COLO668 (cell line): ENCODE measurements around the gene RAB27B.

ENCODE experiments used
- DNase-seq: peaks from one replicate; lab custom pipeline; 2025; ENCODE audit not compliant: unreplicated experiment; lab: John Stamatoyannopoulos, UW

Gene RAB27B

GRCh38 chr18:54906331-54907185 lies 78.3 kb downstream of the RAB27B start:
- no peak for DNase-seq

- DNase-seq, result no peak
Measured at GRCh38 chr18:54909538-54909937, 81.3 kb downstream of the RAB27B start.

DNA sequence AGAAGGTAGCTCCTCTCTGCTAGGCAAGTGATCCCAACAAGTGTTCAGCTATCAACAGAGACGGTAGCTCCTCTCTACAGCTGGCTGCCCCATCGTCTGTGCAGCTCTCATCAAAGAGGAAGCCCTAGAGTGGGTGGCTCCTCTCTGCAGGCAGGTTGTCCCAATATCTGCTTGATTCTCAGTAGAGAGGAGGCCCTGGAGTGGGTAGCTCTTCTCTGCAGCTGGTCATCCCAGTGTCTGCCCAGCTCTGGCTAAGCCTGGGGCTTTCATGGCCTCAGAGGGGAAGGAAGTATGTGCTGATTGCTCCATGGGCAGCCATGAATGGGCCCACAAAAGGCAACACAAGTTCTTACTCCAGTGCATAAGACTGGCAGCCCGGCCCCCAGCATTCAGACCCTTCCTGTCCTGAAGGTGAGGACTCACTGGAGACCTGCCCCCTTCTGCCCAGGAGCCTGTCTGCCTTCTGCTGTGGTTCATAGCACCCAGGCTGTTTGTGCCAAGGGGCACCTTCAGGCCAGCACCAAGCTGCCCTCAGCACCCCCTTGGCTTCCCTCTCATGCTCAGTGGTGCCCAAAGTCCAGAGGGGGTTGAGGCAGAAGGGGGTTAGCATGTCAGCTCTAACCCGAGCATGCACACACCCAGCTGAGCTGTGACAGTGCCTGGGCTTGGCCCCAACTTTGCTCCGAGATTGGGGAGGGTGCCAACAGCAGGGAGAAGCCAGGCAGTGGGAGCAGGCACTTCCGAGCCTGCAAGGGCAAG lies 82.1 kb downstream of the RAB27B start:
- no peak for DNase-seq

GRCh38 chr18:54911551-54911950 lies 83.3 kb downstream of the RAB27B start:
- DNase-seq, result no peak

DNA sequence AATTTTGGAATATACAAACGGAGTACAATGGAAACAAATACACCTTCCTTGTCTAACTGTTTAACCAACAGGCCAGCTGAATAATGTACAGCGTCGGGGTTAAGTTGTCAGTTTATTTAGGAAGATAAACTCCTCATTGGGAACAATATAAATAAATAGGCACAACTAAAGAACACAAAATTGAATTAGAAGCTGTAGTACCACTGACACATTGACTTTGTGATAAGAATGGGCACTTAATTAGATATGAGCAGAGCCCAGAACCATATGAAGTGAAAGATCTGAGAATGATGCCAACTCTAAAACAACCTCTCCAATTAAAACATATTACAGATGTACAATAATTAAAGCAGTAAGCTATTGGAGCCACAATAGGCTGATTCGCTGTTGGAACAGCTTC lies 86.5 kb downstream of the RAB27B start:
- DNase-seq, result no peak

DNA sequence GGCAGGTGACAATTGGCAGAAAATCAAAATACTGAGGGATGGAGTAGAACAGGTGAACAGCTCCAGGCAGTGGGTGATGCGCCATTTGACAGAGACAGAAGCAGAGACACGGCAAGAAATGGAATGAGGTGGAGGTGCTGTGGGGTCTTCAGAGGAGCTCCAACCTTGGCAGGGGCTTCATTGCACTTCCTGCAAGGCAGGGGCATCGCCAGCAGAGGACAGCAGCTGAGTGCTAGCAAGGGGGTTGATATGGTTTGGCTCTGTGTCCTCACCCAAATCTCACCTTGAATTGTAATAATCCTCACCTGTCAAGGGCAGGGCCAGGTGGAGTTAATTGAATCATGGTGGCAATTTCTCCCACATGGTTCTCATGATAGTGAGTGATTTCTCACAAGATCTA lies 88.2 kb downstream of the RAB27B start:
- DNase-seq, result no peak

- no peak for DNase-seq
Measured at GRCh38 chr18:54918060-54918459, 89.8 kb downstream of the RAB27B start.

DNA sequence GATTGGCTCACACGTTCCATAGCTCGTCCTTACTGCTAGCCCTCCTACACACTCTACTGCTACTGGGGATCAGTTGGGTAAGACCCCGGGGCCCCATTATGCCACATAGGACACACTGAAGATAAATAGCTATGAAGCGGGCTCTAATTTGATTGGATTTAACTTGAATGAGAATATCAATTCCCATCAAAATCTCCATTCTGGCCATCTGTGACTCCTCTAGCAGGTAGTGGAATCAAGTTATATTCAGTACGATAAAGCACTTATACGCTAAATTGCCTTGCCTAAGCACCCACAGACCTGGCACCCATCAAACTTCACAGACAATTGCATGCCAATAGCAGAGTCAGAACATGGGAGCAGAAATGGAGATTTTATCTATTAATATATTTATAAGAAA lies 91.1 kb downstream of the RAB27B start:
- DNase-seq, result no peak

DNA sequence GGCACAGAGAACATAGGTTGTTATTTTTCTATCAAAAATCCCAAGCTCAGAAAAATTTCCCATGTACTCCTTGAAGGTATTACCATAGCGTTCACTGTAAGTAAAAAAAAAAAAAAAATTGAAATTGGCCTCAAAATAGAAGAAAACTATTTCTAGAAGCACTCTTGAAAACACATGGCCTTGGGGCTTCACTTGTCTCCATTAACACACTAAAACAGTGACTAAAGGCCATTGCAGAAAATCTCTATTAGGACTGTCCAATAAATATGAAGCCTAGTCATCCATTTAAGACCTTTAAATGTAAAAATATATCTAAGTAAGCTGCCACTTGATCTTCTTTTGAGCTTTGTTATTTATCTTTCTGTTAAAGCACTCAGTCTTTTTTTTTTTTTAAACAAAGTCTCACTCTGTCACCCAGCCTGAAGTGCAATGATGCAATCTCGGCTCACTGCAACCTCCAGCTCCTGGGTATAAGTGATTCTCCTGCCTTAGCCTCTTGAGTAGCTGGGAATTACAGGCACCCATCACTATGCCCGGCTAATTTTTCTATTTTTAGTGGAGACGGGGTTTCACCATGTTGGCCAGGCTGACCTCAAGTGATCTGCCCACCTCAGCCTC lies 95.2 kb downstream of the RAB27B start:
- DNase-seq, result no peak

- no peak for DNase-seq
Measured at GRCh38 chr18:54924948-54925347, 96.7 kb downstream of the RAB27B start.

DNA sequence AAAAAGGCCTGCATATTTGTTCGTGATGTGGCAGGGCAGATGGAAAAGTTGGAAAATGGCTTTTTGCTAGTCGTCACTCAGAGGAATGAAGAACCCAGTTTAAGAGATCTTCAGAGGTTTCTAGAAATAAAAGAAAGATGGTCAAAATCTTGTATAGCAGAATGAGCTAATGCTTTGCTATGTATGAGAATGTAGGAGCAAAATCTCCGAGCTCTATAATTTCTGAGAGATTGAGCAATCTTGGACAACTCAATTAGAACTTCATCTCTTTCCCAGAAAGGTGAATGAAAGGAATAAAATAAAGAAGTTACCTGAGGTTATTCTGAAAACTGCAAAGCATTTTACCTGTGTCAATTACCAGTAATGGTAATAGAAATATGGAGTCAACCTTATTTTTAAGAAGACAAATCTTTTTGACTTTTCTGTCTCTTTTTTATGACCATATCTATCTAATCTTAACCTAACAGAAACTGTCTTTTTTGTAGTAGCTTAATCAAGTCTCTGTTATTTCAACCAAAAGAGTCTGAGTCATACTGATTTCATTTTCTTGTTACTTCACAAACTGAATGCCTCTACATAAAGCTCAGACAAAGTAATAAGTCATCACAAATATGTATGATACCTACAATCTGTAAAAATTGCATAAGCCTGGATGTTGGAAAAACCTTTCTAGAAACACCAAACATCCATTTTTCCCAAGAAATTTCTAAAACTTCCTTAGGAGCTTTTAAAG lies 98.5 kb downstream of the RAB27B start:
- no peak for DNase-seq

- DNase-seq, result no peak
Measured at GRCh38 chr18:54928236-54928635, 100.0 kb downstream of the RAB27B start.

- no peak for DNase-seq
Measured at GRCh38 chr18:54931152-54931551, 102.9 kb downstream of the RAB27B start.

- no peak for DNase-seq
Measured at GRCh38 chr18:54932472-54932871, 104.2 kb downstream of the RAB27B start.

GRCh38 chr18:54938506-54938905 lies 110.2 kb downstream of the RAB27B start:
- no peak for DNase-seq

- no peak for DNase-seq
Measured at GRCh38 chr18:54939361-54939917, 111.2 kb downstream of the RAB27B start.

DNA sequence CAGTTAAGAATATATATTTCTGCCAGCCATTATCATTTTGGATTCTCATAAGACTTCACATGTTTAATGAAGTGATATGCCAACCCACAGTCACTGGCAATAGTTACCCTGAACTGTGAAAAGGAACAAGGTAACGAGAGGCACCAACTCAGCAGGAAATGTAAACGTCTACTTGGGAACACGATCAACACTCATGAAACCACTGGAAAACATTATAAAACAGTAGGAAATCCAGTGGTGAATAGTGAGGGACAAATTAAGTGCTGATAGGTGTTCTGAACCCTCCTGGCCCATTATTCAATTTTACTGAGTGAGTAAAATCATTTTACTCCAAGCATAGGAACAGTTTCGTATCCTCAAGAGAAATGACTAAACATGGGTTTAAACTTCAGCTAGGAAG lies 113.9 kb downstream of the RAB27B start:
- no peak for DNase-seq

DNA sequence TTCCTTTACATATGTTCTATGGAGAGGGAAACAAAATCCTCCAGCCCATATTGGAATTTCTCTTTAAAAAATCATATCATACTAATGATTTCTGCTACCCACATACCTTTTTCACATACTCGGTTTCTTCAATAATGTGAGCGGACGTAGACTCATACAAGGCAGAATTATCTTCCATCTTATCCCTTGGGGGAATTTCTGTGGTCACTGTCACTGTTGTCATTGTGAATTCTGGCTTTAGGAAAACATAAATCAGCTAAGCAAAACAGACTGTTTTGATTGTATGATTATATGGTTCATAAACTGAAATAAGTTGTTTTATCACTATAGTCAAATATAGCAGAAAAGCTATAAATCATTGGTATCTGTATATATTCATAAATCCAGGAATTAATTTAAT lies 114.3 kb downstream of the RAB27B start:
- no peak for DNase-seq
